NCI-H1105 (cell line): ENCODE results near the gene SDR39U1.

Experiments used
- DNase-seq: peaks from one replicate; lab custom pipeline; 2025; lab: John Stamatoyannopoulos, UW

Gene SDR39U1

DNA sequence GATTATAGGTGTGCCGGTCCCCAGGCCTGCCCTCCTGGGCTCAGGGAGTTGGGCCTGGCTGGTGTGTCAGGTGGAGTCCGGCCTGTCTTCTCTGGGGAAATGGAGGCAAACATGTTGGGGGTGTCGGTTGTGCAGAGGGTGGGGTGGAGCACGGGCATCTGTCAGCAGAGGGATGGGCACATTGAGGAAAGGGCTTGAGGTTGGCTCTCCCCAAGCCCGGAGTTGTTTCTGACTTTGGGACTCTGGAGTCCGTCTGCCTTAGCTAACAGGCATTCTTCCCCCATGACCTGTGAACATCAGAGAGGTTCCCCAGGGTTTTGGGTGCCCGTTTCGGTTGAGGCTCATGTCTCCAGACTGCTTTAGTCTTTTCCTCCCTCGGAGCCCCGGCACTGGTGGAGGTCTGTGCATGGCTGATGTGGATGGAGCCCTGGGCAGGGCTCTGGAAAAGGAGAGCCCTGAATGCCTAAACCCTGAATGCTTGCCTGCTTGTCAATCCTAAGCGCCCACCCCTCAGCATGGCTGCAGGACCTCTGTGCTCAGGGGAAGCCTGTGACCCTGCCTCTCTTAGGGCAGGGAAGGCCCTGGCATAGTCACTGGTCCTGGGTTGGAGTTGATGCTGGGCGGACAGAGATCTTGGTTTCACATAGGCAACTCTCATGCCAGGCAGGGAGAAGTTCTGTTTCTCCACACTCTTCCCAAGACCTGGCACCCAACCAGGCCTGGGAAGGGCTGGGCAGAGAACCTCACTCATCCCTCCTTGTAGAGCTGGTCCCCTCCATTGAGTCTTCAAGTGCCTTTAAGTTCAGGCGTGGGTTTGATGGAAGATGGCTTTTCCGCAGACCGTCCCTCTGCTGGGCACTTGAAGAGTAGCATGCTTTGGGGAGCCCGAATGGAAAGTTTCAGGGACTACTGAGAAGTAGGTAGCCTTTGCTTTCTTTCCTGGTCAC lies 30.9 kb downstream of the SDR39U1 start:
- DNase-seq: peak; percentile 9

- no peak for DNase-seq
Measured at GRCh38 chr14:24409956-24410355, 32.6 kb downstream of the SDR39U1 start.

DNA sequence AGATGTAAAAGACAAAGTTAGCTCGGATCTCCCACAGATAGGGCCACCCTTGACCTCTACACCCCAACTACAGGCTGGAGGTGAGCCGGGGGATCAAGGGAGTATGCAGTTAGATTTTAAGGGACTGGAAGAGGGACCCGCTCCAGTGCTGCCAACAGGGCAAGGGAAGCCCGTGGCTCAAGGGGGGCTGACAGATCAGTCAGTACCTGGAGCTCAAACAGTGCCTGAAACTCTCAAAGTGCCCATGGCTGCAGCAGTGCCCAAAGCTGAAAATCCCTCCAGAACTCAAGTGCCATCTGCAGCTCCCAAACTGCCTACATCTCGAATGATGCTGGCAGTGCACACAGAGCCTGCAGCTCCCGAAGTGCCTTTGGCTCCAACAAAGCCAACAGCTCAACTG lies 33.4 kb downstream of the SDR39U1 start:
- DNase-seq: no peak

DNA sequence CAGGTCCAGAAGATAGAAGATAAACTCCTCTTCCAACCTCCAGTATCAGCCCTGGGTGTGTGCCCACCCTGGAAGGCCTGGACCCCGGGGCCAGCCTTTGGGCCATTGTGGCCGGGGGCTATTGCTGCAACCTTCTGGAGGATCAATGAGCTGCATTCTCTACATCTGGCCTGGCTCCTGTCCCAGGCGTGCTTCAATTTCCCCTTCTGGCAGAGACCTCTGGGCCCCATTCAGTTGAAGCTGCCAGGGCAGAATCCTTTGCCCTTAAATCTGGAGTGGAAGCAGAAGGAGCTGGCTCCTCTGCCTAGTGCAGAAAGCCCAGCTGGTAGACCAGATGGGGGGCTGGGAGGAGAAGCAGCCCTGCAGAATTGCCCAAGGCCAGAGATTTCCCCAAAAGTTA lies 33.8 kb downstream of the SDR39U1 start:
- DNase-seq: no peak

DNA sequence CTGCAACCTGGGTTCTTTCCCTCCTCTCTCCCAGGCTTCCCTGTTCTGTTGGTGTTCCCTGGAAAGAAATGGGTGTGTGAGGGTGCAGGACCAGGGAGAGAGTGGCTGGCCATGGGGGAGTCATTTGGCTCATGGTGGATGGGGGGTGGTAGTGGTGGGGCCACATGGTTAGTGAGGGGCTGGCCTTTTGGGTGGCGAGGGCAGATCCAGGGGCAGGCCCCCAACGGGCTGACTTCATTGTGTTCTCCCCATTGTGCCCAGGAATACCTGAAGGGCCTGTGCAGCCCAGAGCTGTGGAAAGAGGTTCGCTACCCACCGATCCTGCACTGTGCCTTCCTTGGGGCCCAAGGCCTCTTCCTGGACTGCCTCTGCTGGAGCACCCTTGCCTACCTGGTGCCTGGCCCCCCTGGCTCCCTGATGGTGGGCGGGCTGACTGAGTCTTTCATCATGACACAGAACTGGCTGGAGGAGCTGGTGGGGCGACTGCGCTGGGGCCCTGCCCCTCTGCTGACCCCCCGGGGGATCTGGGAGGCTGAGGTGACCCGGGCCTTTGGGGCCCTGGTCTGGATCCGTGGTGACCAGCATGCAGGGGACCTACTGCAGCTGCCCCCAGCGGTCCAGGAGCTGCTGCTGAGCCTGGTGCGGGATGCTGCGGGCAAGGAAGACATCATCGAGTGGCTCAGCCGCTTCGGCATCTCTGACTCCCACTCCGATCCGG lies 34.8 kb downstream of the SDR39U1 start:
- no peak for DNase-seq

- no peak for DNase-seq
Measured at GRCh38 chr14:24406416-24406815, 36.2 kb downstream of the SDR39U1 start.

- DNase-seq: no peak
Measured at GRCh38 chr14:24404814-24405213, 37.8 kb downstream of the SDR39U1 start.

DNA sequence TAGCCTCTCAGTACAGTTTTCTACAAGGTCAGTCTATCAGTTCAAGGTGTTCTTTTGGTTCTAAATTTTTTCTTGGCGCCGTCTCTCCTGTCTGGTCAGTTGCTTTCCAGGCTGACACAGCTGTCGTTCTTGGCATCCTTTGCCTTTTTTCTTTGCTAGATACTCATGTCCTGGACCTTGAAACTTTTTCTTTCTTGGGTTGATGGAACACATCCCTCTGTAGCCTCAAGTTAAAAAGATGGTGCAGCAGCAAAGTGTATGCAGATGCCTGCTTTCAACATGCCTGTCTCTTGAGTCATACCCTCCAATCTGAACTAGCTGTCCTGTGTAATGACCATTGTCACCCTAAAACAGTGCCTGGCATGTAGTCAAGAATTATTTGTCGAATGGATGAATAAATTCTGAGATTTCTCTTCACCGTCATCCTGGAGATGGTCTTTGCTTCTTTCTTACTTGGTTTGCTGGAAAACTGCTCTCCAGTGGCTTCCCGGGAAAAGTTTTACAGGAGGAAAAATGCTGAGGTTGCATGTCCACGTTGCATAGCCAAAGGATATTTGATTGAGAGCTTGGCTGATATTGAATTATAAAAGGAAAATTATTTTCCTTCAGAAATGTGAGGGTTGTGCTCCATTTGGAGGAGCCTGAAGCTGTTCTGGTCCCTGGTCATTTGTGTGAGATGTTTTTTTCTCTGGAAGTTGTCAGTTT lies 39.1 kb downstream of the SDR39U1 start:
- DNase-seq: no peak

GRCh38 chr14:24401810-24402702 lies 40.5 kb downstream of the SDR39U1 start:
- no peak for DNase-seq

DNA sequence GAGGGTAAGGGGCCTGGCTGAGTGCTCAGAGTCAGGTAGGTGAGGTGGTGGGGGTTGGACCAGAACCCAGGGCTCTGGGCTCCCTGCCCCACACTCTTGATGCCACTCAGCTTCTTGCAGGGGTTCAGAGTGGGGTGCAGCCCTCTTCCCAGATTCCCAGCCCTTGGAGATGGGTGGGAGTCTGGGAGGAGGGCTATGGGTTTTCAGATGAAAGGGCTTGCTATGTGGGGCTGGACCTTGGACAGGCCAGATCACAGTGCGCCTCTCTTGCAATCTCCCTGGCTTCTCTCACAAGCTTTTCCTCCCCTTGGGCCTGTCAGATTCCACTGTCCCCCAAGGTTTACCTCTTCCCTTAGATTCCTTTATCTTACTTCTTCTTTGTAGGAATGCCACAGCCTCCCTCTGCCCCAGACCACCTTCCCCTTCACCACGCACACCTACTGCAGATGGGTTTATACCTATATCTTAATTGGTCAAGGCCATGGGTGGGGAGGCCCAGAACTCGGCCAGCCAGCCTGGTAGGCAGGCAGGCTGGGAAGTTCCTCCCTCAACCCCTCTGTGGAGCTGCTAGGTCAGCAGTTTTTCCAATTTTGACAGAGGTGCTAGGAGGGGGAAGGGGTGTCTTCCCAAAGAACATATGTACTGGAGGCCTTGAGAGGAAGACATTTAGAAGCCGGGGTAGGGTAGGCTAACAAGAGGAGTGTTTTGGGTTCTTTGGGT lies 42.4 kb downstream of the SDR39U1 start:
- no peak for DNase-seq

- DNase-seq: no peak
Measured at GRCh38 chr14:24399447-24399822, 43.1 kb downstream of the SDR39U1 start.

DNA sequence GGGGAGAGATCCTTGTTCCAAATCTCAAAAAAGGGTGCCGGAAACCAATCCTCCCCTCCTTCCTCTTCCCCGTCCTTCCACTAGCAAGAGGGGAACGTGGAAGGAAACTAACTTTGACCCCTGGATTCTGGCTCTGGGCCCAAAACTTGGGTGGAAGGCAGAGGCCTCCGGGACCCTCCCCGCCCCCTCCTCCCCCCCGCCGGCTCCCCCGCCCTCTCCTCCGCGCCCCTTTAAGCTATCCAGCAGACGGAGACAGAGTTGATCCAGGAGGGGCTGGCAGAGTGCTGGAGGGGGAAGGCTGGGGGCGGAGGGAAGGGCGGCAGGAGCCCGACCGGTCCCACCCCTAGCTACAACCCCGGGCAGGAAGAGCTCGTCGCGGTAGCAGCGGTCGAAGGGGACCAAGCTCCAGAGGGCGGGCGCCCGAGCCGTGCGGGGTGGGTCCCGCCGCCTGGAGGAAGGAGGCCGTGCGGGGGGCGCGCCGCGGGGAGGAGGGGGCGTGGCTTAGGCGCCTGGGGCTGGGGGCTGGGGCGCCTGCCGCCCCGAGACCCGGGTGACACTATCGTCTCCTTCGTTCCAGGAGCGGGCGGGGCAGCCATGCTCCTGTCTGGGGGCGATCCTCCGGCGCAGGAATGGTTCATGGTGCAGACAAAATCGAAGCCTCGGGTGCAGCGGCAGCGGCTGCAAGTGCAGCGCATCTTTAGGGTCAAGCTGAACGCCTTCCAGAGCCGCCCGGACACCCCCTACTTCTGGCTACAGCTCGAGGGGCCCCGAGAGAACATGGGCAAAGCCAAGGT lies 43.7 kb downstream of the SDR39U1 start, which contains the start of gene NYNRIN:
NYNRIN (plus strand) TSS at position 351 of the 794 bp plus-strand sequence; CDS start at position 595, 244 bp downstream.
- DNase-seq: peak; percentile 29

DNA sequence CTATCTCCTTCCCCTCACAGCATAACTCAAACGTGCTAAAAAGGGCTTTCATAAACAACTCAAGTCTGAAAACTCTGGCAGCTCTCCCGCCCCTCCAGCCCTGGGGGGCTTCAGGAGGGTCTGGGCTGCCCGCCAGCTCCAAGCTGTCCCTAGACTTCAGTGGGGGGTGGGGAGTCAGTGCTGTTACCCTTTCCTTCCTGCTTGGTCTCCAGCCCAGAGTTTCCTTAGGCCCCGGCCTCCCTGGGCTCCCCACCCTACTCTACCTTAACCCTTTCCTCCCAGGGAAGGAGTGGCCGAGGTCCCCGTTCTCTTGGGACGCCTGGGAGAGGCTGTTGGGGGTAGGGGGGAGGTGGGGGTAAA lies 44.3 kb downstream of the SDR39U1 start:
- DNase-seq: no peak

DNA sequence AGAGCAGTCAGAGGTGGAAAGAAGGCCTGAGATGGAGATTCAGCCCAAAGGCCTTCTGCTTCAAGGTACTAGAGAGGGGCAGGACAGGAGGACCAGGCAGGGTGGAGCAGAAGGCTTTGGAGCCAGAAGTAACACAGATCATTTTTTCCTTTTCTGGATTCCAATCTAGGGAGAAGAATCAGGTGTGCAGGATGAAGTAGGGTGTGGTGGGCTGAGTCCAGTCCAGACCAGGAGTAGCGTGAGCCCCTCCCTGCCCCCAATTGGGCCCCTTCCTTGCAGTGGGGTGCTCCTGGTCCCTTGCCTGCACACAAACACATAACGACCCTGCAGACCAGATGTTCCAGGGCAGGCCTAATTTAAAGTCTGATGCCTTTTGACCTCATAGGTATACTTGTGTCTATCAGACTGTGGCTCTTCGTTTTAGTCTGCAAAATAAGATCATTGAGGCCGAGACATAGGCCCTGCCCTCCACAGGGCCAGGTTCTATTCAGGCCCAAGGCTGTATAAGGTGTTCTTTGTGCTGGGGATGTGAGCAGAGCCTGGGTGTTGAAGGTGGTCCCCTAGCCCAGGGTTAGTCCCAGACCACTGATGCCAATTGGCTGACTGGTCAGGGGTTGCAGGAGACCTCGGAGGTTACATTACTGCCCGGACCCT lies 44.8 kb downstream of the SDR39U1 start:
- DNase-seq: no peak

- DNase-seq: no peak
Measured at GRCh38 chr14:24395609-24396582, 46.7 kb downstream of the SDR39U1 start.

- no peak for DNase-seq
Measured at GRCh38 chr14:24394275-24394674, 48.3 kb downstream of the SDR39U1 start.

DNA sequence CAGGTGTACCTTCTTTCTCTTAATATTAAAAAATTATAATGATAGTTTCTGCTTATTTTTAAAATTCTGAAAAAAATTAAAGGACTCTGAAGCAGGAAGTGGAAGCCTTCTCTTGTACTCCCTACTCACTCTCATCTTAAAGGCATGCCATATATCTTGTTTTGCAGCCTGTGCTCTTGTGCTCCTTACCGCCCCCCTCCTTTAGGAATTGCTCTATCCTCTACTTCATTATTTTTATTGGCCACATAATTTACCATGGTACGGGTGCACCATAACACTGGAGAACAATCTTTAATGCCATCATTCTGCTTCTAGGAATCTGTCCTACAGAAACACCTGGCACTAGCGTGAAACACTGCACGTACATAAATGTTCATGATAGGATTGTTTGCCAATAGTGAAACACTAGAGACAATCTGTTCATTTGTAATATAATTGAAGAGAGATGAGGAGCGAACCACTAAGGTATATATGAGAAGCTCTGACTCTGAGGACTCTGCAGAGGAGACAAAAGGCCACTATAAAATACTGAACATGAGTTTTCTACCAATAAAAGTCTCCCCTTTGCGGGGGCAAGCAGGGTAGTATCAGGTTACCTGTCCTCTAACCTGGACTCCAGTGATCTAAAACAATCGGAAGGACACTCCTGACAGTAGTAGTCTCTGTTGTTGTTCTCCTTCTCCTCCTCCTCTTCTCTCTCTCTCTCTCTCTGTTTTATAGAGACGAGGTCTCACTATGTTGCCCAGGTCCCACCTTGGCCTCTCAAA lies 50.1 kb downstream of the SDR39U1 start:
- peak; percentile 13 for DNase-seq
